ENCODE measurements around the gene APOL6. TPM values are rescaled to one million over a fixed set of nuclear protein-coding genes. Genes with fewer than 3 reads are reported as not detected.
"Not testable (repeated sequence)": the region's sequence is repeated elsewhere in the genome, so short reads cannot be mapped to it uniquely, and the experiment has no call there.

APOL6 gene
- total RNA-seq, 1 donor from 2014 or later, result 6.4 TPM

DNA sequence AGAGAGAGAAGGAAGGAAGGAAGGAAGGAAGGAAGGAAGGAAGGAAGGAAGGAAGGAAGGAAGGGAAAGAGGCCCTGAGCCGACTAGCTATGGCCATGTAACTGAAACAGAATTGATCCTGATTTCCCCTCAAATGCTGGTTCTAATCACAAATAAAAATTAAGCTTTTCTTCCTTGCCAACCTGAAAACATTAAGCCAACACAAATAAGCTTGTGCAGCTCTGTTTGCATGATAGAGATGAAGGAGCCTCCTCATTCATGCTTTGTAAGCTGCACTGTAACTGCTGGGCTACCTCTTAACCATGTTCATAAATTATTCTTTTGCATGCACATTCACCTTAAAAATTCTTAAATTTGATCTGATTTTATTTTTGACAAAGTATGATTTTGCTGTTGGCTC is 41.8 kb downstream of the APOL6 start:
- H3K27ac ChIP-seq, result no peak overlapping the region
- no peaks in the 10 kb centered on the region for H3K9me3 ChIP-seq
- H3K36me3 ChIP-seq, result no peaks in the 10 kb centered on the region
- intact Hi-C loops (cut with DNase I), result no loop called here
- H3K27me3 ChIP-seq, result no peaks in the 10 kb centered on the region
- H3K4me1 ChIP-seq, result no peaks in the 10 kb centered on the region
- no peak for DNase-seq (ENCODE audit: low spot score in 2 of 2)
- TF ChIP-seq, protein P1, sequence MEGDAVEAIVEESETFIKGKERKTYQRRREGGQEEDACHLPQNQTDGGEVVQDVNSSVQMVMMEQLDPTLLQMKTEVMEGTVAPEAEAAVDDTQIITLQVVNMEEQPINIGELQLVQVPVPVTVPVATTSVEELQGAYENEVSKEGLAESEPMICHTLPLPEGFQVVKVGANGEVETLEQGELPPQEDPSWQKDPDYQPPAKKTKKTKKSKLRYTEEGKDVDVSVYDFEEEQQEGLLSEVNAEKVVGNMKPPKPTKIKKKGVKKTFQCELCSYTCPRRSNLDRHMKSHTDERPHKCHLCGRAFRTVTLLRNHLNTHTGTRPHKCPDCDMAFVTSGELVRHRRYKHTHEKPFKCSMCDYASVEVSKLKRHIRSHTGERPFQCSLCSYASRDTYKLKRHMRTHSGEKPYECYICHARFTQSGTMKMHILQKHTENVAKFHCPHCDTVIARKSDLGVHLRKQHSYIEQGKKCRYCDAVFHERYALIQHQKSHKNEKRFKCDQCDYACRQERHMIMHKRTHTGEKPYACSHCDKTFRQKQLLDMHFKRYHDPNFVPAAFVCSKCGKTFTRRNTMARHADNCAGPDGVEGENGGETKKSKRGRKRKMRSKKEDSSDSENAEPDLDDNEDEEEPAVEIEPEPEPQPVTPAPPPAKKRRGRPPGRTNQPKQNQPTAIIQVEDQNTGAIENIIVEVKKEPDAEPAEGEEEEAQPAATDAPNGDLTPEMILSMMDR (IDR thresholded peaks at IDR 0.05), result no peak
- no peak overlapping the region for H3K4me3 ChIP-seq

DNA sequence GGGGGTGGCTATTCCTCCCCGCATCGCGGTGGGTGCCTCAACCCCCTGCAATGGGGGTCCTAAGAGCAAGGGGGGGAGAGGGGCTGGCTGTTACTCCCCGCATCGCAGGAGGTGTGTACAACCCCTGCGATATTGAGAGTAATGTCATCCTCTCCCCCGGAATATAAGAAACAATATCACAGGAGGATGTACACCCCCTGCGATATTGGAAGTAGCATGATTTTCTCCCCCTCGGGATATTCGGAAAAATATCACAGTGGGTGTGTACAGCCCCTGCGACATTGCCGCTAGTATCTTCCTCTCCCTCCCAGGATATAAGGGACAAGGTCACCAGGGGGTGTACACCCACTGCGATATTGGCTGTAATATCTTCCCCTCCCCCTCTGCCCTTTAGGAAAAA is 47.0 kb downstream of the APOL6 start:
- intact Hi-C loops (cut with DNase I), result no loop called here

DNA sequence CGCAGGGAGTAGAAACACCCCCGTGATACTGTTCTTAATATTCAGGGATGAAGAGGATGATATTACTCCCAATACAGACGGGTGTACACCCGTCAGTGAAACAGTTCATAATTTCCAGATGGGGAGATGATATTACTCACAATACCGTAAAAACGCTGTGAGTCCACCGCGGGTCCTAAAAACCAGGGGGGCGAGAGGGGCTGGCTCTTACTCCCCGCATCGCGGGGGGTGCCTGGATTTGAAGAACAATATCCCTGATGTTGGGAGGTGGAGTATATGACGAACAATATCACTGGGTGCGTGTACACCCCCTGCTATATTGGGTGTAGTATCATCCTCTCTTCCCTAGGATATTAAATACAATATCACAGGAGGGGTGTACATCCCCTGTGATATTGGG is 48.9 kb downstream of the APOL6 start:
- Histone ChIP-seq H3K4me1 (no peaks in the 10 kb centered on the region), H3K4me3 (no peak overlapping the region), H3K9me3 (no peaks in the 10 kb centered on the region), H3K27me3 (no peaks in the 10 kb centered on the region), H3K27ac (no peak overlapping the region), H3K36me3 (no peaks in the 10 kb centered on the region)
- intact Hi-C loops (cut with DNase I), result no loop called here
- DNase-seq (ENCODE audit: low spot score in 2 of 2), result no peak
- TF ChIP-seq, protein P1 (IDR thresholded peaks at IDR 0.05), result no peak

More for the DNA sequence above, 47.0 kb downstream of the APOL6 start:
- no peaks in the 10 kb centered on the region for H3K36me3 ChIP-seq
- no peaks in the 10 kb centered on the region for H3K9me3 ChIP-seq
- no peaks in the 10 kb centered on the region for H3K4me1 ChIP-seq
- TF ChIP-seq, protein P1 (IDR thresholded peaks at IDR 0.05), result no peak
- DNase-seq (ENCODE audit: low spot score in 2 of 2), result no peak
- no peak overlapping the region for H3K4me3 ChIP-seq
- H3K27ac ChIP-seq, result no peak overlapping the region
- no peaks in the 10 kb centered on the region for H3K27me3 ChIP-seq

DNA sequence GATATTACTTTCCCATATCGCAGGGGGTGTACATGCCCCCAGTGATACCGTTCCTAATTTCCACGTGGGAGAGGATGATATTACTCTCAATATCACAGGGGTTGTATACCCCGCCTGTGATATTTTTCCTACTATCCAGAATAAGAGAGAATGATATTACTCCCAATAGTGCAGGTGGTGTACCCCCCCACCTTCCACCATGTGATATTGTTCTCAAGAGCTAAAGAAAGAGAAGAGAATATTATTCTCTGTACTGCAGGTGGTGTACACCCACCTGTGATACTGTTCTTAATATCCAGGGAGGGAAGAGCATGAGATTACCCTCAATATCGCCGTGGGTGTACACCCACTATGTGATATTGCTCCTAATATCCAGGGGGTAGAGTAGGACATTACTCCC is 51.6 kb downstream of the APOL6 start:
- intact Hi-C loops (cut with DNase I); H3K4me1 ChIP-seq; H3K27ac ChIP-seq; H3K27me3 ChIP-seq; H3K4me3 ChIP-seq; H3K9me3 ChIP-seq; H3K36me3 ChIP-seq; DNase-seq (ENCODE audit: low spot score in 2 of 2): not testable (repeated sequence)

DNA sequence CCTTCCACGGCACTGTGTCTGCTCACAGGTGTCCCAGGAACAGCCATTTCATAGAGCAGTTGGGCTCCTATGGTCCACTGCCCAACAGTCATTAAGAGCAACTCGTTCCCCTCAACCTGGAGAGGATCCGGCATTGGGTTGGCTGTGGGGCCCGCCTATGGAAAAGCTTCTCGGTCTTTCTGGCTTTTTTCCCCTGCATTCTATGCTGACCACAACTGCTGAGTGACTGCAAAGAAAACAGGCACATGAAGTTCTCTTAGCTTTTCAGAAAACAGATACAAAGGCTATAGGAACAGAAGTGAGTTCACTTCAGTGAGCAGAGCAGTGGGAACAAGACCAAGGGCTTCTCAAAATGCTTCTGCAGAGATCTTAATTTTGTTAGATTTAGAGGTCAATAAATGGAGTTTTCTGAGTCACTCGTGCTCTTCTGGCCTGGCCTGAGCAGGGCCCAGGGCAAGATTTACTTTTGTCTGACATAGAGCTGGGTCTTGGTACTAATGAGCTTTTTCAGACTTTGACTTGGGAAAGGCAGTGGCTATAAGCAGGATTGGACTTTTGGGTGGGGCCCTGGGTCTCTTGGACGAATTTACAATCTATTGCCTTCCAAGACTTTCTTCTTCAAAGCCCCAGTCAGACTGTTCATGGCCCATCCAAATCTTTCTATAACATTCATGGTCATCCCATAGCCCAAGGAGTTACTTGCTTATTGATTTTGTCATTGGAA is 55.8 kb downstream of the APOL6 start:
- H3K27me3 ChIP-seq, result no peaks in the 10 kb centered on the region
- H3K27ac ChIP-seq, result no peak overlapping the region
- no peaks in the 10 kb centered on the region for H3K9me3 ChIP-seq
- TF ChIP-seq, protein P1 (IDR thresholded peaks at IDR 0.05), result no peak
- no peaks in the 10 kb centered on the region for H3K4me1 ChIP-seq
- no peaks in the 10 kb centered on the region for H3K36me3 ChIP-seq
- DNase-seq (ENCODE audit: low spot score in 2 of 2), result no peak
- intact Hi-C loops (cut with DNase I), result no loop called here
- H3K4me3 ChIP-seq, result no peak overlapping the region

DNA sequence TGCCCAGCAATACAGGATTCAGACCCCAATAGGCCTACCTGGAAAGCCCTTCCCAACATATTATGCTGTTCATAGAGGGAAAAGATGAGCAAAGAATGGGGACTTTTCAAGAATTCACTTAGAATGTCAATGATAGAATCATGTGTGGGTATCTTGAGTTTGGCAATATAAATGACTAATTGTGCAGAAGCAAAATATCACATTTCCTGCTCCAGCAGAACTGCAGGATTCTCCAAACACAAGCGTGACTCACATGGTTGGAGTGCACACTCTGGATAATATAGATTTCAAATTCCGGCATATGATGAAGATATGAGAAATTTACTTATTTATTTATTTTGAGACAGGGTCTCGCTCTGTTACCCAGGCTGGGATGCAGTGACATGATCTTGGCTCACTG is 56.9 kb downstream of the APOL6 start:
- Histone ChIP-seq H3K27ac (no peak overlapping the region), H3K4me1 (no peaks in the 10 kb centered on the region), H3K4me3 (no peak overlapping the region), H3K9me3 (no peaks in the 10 kb centered on the region), H3K27me3 (no peaks in the 10 kb centered on the region), H3K36me3 (no peaks in the 10 kb centered on the region)
- intact Hi-C loops (cut with DNase I), result no loop called here
- TF ChIP-seq, protein P1 (IDR thresholded peaks at IDR 0.05), result no peak
- DNase-seq (ENCODE audit: low spot score in 2 of 2), result no peak

Measured in ascending aorta (tissue), 2 donors.